Measurements from ENCODE around the gene OBSL1.

- TF ChIP-seq POLR2AphosphoS5 (IDR thresholded peaks at IDR 0.05; ENCODE audit: low read depth, low read length) = no peak
- no peak for TF ChIP-seq POLR2A (IDR thresholded peaks at IDR 0.05; ENCODE audit: low read depth, low read length)
- no peak for TF ChIP-seq TAF1 (IDR thresholded peaks at IDR 0.05; ENCODE audit: low read depth, low read length)
- TF ChIP-seq POU2F2 (IDR thresholded peaks at IDR 0.05; ENCODE audit: low read depth, low read length) = no peak
- TF ChIP-seq SPI1 (IDR thresholded peaks at IDR 0.05; ENCODE audit: low read depth, low read length) = no peak
- no peak for TF ChIP-seq PAX5 (IDR thresholded peaks at IDR 0.05; ENCODE audit: insufficient read depth, low read length, severe bottlenecking)
Measured at GRCh38 chr2:219544567-219544966, 26.8 kb downstream of the OBSL1 start.

All from GM12891 (cell line).